GM19099 (cell line): ENCODE results near the gene YPEL1.

ENCODE experiments used
- POLR2A ChIP-seq: IDR thresholded peaks from 3 replicates; pipeline ENCODE4 v1.6.1; 2011; ENCODE audit warnings: low read depth; ENCODE audit not compliant: insufficient read length; ENCODE audit errors: extremely low read depth

YPEL1 gene

GRCh38 chr22:21735200-21736083 lies at the start of gene YPEL1:
Gene YPEL1 (minus strand): TSS chr22:21735794. CDS start chr22:21710744, 25,050 bp downstream.
- peak; percentile 35 for TF ChIP-seq POLR2A

- no peak for TF ChIP-seq POLR2A
These were observed 44.7 kb upstream of the YPEL1 start for GRCh38 chr22:21780259-21780658.

GRCh38 chr22:21779444-21779843 lies 43.9 kb upstream of the YPEL1 start:
- no peak for TF ChIP-seq POLR2A

GRCh38 chr22:21778705-21779363 lies 43.2 kb upstream of the YPEL1 start:
- no peak for TF ChIP-seq POLR2A

DNA sequence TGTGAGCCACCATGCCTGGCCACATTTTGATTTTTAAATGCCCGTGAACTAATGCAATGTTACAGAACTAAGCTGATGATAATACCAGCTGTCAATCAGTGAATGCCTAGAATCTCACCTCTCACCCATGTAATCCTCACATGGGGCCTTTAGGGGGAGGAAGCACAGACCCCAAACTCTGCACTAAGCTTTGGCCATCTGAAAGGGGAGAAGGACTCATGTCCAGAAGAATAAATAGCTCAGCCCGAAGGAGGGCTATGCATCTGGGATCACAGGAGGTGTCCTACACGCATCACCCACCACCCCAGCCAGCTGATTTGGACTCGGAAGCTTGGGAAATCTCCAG lies 36.0 kb upstream of the YPEL1 start:
- TF ChIP-seq POLR2A, result no peak

DNA sequence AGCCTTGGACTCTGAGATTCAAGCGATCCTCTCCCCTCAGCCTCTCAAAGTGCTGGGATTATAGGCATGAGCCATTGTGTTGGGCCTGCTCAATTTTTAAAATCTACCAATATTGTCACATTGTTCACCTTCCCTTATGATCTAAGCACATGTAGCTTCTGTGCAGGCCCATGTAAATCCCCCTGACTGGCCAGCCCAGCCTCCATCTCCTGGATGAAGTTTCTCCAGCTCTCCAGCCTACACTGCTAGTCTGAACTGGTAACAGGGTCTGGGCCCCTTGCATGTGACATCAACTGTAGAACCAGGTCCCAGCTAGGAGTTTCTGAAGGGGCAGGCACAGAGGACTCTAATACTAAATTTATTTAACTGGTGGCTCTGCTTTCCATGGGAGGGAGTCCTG lies 32.8 kb upstream of the YPEL1 start:
- no peak for TF ChIP-seq POLR2A

DNA sequence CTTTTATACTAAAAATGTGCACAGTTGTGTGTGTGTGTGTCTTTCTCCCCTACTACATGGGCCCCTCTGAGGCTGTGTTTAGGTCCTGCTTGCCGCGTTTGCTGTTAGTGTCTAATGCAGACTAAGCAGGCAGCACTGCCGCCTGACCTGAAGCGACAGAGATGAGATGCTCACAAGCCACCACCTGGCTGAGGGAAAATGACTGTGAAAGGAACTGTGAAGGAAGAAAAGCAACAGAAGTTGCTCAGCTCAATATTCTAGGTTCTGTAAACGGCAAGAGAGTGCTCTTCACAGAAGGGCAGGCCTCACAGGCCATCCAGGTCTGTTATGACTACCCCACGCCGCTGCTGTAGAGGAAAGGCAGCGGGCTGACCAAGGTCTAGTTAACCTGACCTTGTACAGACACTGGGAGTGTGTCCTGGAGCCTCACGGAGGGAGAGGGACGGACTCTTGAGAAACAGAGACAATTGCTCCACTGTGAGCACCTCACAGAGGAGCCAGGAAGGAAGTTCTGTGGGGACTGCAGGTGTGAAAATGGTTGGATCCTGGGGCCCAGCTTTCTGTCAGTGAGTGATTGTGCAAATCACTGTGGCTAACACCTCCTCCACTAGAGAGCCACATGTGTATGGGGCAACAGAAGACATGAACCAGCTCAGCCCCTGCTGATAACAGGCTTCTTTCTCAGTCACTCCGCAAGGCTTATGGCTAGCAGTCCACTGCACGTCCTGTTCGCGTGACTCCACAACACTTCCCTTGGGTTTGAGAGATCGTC lies 31.3 kb upstream of the YPEL1 start:
- TF ChIP-seq POLR2A, result no peak

- no peak for TF ChIP-seq POLR2A
These were observed 30.4 kb upstream of the YPEL1 start for GRCh38 chr22:21765909-21766529.

- TF ChIP-seq POLR2A, result no peak
These were observed 28.6 kb upstream of the YPEL1 start for GRCh38 chr22:21764038-21764804.

DNA sequence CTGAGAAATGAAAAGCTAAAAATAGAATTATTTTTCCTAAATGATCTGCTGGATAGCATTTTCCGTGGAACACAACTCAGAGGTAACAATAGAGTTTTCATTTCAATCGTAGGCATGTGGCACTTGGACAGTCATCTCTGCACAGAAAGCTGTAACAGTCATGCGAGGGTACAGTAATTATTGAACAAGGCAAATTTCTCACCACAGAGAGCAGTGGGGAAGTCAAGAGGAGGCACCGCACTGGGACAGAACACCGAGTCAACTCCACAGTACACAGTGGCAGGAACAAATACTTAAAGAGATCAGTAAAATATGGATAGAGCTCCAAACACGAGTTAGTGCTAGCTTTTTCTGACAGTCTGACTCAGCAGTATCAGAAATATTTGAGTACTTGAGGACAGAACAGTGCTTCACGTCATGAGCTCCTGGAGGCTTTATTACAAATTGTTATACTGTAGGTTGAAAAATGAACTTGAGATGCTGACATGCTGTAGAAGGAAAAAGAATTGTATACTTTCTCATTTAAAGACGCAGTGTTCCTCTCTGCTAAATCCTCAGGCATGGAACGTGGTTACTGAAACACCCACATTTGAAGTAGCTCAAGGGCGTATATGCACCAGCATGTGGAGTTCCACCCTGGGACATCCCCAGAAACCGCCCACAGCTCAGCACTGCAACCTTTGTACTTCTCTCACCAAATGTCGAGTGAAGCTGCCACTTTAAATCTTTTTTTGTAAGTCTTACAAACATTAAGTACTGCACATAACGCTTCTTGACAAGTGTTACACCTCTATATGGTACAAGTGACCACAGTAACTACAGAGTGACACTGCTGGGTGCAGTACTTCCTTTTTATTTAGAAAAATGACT lies 27.4 kb upstream of the YPEL1 start:
- TF ChIP-seq POLR2A, result no peak

DNA sequence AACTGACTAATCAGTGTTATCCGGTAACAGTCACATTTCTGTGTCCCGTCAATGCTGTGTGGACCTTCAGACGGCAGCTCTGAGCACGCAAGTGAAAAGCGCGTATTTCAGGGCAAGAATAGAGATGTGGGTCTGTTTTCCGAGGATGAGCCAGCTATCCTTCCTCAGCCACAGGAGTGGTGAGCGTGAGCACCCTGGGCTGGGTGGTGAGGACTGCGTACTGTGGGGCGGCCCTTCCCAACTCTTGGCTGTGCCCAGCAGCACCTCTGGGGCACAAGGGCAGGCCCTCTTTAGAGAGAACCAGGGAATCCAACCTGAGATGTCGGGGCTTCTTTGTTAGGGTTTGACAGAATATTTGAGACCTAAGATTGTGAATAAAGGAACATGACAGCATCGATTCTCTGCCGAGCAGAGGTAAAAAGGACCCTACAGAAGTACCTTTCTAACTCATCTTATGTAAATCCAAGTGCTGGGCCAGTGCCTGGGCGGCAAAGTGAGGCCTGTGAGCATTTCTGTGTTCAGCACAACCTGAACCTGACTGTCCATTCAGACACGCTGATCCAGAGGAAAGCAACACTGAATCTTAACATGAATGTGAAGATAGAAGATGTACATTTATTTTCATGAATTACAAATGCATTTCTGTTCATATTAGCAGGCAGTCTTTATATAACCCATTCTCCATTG lies 26.5 kb upstream of the YPEL1 start:
- TF ChIP-seq POLR2A, result no peak

DNA sequence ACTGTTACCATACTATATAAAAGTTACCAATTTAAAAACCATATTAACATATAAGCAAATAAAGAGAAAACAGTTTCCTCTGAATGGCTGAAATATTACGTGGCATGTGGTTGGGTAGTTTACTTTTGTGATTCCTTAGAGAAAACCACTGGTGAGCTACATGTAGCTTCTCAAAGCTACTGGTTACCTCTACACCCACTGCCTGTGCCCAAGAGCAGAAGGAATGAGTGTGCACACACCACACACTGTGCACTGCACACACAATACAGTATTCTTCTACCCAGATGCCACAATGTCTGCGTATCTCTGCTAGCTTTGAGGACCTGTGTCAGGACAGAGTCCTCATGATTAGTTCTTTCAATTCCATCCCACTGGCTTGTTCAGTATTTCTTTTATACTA lies 25.5 kb upstream of the YPEL1 start:
- TF ChIP-seq POLR2A, result no peak

DNA sequence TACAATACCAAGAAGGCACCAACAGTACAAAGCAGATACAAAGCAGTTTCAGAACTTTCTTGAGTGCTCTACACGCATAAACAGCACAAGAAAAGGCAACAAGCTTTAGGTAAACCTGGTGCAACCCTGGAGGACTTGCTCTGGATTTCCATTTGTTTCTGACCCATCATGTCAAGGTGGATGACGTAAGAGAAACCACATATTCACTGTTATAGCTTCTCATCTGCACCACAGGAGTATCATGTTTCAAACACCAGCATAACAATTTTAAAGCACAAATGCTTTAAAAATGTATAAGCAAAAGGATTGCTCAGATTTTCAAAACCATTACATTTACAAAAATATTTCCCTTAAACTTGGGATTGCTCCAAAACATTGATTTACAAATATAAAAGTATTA lies 25.0 kb upstream of the YPEL1 start:
- no peak for TF ChIP-seq POLR2A
